ENCODE data around the gene RNF212.

GRCh38 chr4:1069394-1069793 is 44.0 kb downstream of the RNF212 start:
- no peak for TF ChIP-seq POLR2AphosphoS5 (IDR thresholded peaks at IDR 0.05; ENCODE audit: low read depth, low read length)
- TF ChIP-seq TAF1 (IDR thresholded peaks at IDR 0.05; ENCODE audit: borderline replicate concordance, insufficient read depth, low read length), result no peak
